Vagina (tissue), 2 donors: ENCODE results near the gene RUNX2. TPM values are rescaled to one million over a fixed set of nuclear protein-coding genes. Genes with fewer than 3 reads are reported as not detected.
"Not testable (repeated sequence)": the region's sequence is repeated elsewhere in the genome, so short reads cannot be mapped to it uniquely, and the experiment has no call there.

Experiments used
- DNase-seq, 2 donors: peaks; one replicate each; pipeline ENCODE4 v3.0.0-alpha.2; 2017; ENCODE audit errors: extremely low spot score in 2 of 2
- H3K27ac ChIP-seq: fragments of 200-600 bp; sonication (generic); one replicate; pipeline ENCODE4 v1.5.1; 2019
- H3K27me3 ChIP-seq: fragments of 200-600 bp; sonication (generic); one replicate; pipeline ENCODE4 v1.5.1; 2019
- H3K36me3 ChIP-seq, 2 donors: fragments of 200-600 bp; sonication (generic); one replicate each; pipeline ENCODE4 v1.5.1; 2017 to 2019
- H3K4me1 ChIP-seq: fragments of 200-600 bp; sonication (generic); one replicate; pipeline ENCODE4 v1.5.1; 2019
- H3K4me3 ChIP-seq, 2 donors: fragments of 200-600 bp; sonication (generic); 1 replicate in 1 of 2; 2 replicates in 1 of 2; pipeline ENCODE4 v1.5.1; 2016 to 2019
- H3K9me3 ChIP-seq: fragments of 200-600 bp; sonication (generic); one replicate; pipeline ENCODE4 v1.5.1; 2019
- POLR2A ChIP-seq, 2 donors: fragments of 450-650 bp; IDR thresholded peaks; one replicate each; pipeline ENCODE4 v1.6.1; 2017; ENCODE audit warnings: antibody characterized with exemption in 2 of 2, mild to moderate bottlenecking in 2 of 2, moderate library complexity in 2 of 2
- POLR2AphosphoS5 ChIP-seq, 2 donors: sonication (generic); formaldehyde crosslinking; IDR thresholded peaks; one replicate each; pipeline ENCODE4 v1.9.0; 2017; ENCODE audit warnings: antibody characterized with exemption in 2 of 2, mild to moderate bottlenecking in 2 of 2, low read depth in 1 of 2; ENCODE audit not compliant: insufficient read depth in 1 of 2
- intact Hi-C: fragments of 100-400 bp; cut with DNase I; formaldehyde crosslinking; loops from one replicate; pipeline ENCODE4 v1.15.1; 2023
- total RNA-seq: library from RNA; depleted of rRNA; stranded (reverse); fragments of >200 nt; gene quantifications from one replicate; pipeline ENCODE4 v1.2.3, GENCODE V29; 2016
- TF ChIP-seq, protein P1 (sequence below), 3 experiments: fragments of 450-650 bp in 2 of 3; fragments of 200-600 bp in 1 of 3; sonication (generic) in 1 of 3; IDR thresholded peaks; one replicate each; pipeline ENCODE4 v1.5.1; 2017 to 2019; ENCODE audit warnings: antibody characterized with exemption in 3 of 3, mild to moderate bottlenecking in 2 of 3, moderate library complexity in 2 of 3

The RUNX2 gene
- total RNA-seq, 1 donor from 2014 or later = 13.0 TPM

DNA sequence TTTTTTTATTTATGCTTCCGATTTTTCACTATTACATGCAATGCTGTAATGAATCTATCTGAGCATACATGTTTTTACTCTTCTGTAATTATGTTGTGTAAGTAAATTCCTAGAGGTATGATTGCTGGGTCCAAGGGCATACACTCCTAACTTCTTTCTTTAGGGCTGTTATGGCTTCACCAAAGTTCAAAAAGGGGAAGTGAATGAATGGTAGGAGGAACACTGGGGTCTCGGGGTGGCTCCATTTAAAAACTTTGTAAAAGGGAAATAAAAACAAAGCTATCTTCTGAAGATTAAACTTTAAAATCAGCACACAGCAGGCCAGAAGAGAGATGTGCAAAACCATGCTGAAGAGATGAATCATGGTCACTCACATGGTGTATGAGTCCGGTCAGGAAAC lies 338.7 kb downstream of the RUNX2 start:
- TF ChIP-seq POLR2A (IDR thresholded peaks at IDR 0.05) (no peak), POLR2AphosphoS5 (IDR thresholded peaks at IDR 0.05; ENCODE audit: insufficient read depth in 1 of 2, low read depth in 1 of 2) (no peak)
- TF ChIP-seq, protein P1, sequence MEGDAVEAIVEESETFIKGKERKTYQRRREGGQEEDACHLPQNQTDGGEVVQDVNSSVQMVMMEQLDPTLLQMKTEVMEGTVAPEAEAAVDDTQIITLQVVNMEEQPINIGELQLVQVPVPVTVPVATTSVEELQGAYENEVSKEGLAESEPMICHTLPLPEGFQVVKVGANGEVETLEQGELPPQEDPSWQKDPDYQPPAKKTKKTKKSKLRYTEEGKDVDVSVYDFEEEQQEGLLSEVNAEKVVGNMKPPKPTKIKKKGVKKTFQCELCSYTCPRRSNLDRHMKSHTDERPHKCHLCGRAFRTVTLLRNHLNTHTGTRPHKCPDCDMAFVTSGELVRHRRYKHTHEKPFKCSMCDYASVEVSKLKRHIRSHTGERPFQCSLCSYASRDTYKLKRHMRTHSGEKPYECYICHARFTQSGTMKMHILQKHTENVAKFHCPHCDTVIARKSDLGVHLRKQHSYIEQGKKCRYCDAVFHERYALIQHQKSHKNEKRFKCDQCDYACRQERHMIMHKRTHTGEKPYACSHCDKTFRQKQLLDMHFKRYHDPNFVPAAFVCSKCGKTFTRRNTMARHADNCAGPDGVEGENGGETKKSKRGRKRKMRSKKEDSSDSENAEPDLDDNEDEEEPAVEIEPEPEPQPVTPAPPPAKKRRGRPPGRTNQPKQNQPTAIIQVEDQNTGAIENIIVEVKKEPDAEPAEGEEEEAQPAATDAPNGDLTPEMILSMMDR (IDR thresholded peaks at IDR 0.05) = no peak
- Histone ChIP-seq H3K36me3 (no peaks in the 10 kb centered on the region), H3K9me3 (no peaks in the 10 kb centered on the region), H3K27me3 (no peaks in the 10 kb centered on the region), H3K4me3 (no peak overlapping the region), H3K4me1 (peaks cover 12% of the 10 kb centered on the region), H3K27ac (no peak overlapping the region)
- no peak for DNase-seq
- intact Hi-C loops = no loop called here

- intact Hi-C loops = no loop called here
- no peaks in the 10 kb centered on the region for H3K36me3 ChIP-seq
- H3K27me3 ChIP-seq = no peaks in the 10 kb centered on the region
- no peak overlapping the region for H3K4me3 ChIP-seq
- H3K9me3 ChIP-seq = no peaks in the 10 kb centered on the region
- DNase-seq = no peak
- TF ChIP-seq, protein P1 (IDR thresholded peaks at IDR 0.05) = no peak
- TF ChIP-seq POLR2A (IDR thresholded peaks at IDR 0.05) = no peak
- TF ChIP-seq POLR2AphosphoS5 (IDR thresholded peaks at IDR 0.05; ENCODE audit: insufficient read depth in 1 of 2, low read depth in 1 of 2) = no peak
- peaks cover 12% of the 10 kb centered on the region for H3K4me1 ChIP-seq
- no peak overlapping the region for H3K27ac ChIP-seq
These were observed 339.2 kb downstream of the RUNX2 start for GRCh38 chr6:45667300-45667699.

DNA sequence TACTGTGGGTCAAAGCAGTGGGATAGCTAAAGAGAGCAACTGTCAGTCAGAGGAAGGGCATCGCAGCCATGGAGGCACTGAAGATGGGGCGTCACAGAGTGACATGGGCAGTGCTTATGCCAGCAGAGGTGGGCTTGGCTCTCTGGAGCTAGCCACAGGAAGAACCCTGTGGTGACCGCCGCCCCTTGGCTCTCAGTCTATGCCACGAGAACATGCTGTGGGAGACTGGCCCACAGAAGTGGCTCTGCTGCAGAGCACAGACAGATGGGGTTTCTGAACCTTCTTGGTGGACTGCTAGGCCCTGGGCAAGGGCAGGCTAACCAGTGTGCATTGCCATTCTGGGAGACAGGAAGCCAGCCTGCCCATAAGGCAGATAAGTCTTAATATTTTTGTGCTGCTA lies 339.6 kb downstream of the RUNX2 start:
- Histone ChIP-seq H3K27me3 (no peaks in the 10 kb centered on the region), H3K9me3 (no peaks in the 10 kb centered on the region), H3K4me1 (peaks cover 12% of the 10 kb centered on the region), H3K36me3 (no peaks in the 10 kb centered on the region), H3K4me3 (no peak overlapping the region), H3K27ac (no peak overlapping the region)
- DNase-seq = no peak
- TF ChIP-seq POLR2A (IDR thresholded peaks at IDR 0.05) (no peak), POLR2AphosphoS5 (IDR thresholded peaks at IDR 0.05; ENCODE audit: insufficient read depth in 1 of 2, low read depth in 1 of 2) (no peak)
- TF ChIP-seq, protein P1 (IDR thresholded peaks at IDR 0.05) = no peak
- intact Hi-C loops = no loop called here

DNA sequence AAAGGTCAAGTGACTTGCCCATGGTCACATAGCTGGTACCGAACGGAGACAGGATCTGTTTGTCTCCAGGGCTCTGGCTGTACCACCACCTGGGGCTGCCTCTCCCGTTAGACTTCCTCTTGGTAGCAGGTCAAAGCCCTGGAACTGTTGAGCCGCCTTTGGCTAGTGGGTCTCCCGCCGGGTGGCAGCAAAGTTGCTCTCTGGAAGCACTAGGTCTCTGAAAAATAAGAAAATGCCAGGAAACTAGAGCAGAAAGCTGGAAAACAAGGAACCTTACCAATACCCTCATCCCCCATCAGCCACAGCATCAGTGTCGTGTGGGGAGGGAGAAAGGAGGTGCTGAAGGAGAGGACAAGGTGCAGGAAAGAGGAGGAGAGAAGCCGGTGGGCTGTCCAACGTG lies 340.6 kb downstream of the RUNX2 start:
- H3K36me3 ChIP-seq = no peaks in the 10 kb centered on the region
- intact Hi-C loops = no loop called here
- TF ChIP-seq POLR2AphosphoS5 (IDR thresholded peaks at IDR 0.05; ENCODE audit: insufficient read depth in 1 of 2, low read depth in 1 of 2) (no peak), POLR2A (IDR thresholded peaks at IDR 0.05) (no peak)
- TF ChIP-seq, protein P1 (IDR thresholded peaks at IDR 0.05) = no peak
- H3K4me3 ChIP-seq = no peak overlapping the region
- no peak for DNase-seq
- H3K27me3 ChIP-seq = no peaks in the 10 kb centered on the region
- H3K9me3 ChIP-seq = no peaks in the 10 kb centered on the region
- H3K27ac ChIP-seq = no peak overlapping the region
- peaks cover 7% of the 10 kb centered on the region for H3K4me1 ChIP-seq

DNA sequence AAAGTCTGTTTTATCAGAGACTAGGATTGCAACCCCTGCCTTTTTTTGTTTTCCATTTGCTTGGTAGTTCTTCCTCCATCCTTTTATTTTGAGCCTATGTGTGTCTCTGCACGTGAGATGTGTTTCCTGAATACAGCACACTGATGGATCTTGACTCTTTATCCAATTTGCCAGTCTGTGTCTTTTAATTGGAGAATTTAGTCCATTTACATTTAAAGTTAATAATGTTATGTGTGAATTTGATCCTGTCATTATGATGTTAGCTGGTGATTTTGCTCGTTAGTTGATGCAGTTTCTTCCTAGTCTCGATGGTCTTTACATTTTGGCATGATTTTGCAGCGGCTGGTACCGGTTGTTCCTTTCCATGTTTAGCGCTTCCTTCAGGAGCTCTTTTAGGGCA lies 345.0 kb downstream of the RUNX2 start:
- H3K4me3 ChIP-seq, DNase-seq, H3K27me3 ChIP-seq, H3K36me3 ChIP-seq, H3K9me3 ChIP-seq, intact Hi-C loops, H3K27ac ChIP-seq: not testable (repeated sequence)
- H3K4me1 ChIP-seq = peaks cover 22% of the 10 kb centered on the region

DNA sequence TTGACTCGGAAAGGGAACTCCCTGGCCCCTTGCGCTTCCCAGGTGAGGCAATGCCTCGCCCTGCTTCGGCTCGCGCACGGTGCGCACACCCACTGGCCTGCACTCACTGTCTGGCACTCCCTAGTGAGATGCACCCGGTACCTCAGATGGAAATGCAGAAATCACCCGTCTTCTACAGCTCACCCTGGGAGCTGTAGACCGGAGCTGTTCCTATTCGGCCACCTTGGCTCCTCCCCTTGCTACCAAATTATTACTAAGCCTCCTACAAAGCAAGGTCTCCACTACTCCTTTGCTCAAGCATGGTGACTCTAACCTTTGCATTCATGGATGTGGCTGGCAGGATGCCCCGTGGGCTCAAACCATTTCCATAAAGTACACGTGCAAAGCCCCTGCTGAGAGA lies 347.0 kb downstream of the RUNX2 start:
- H3K27me3 ChIP-seq, intact Hi-C loops, DNase-seq, H3K27ac ChIP-seq, H3K4me3 ChIP-seq, H3K9me3 ChIP-seq, H3K36me3 ChIP-seq: not testable (repeated sequence)
- peaks cover 24% of the 10 kb centered on the region for H3K4me1 ChIP-seq
